ENCODE measurements around the gene MGRN1. TPM values are rescaled to one million over a fixed set of nuclear protein-coding genes. Genes with fewer than 3 reads are reported as not detected.

The MGRN1 gene
- total RNA-seq, 1 experiment from 2014 or later: 22.7 TPM

- BruUV-seq (replicated peaks): no TSS peak
- Histone ChIP-seq H3F3A (ENCODE audit: low read length, unreplicated experiment) (no peaks in the 10 kb centered on the region), H3K4me1 (ENCODE audit: insufficient read depth, low read length) (peaks cover 15% of the 10 kb centered on the region), H4K20me1 (ENCODE audit: low read length) (peaks cover 13% of the 10 kb centered on the region), H3K9me3 (ENCODE audit: low read length) (no peaks in the 10 kb centered on the region), H3K9ac (ENCODE audit: low read length) (no peak overlapping the region), H3K4me3 (ENCODE audit: low read length) (no peak overlapping the region), H3K27me3 (ENCODE audit: low read length) (no peaks in the 10 kb centered on the region), H3K4me2 (ENCODE audit: low read length) (no peak overlapping the region), H3K9me2 (replicated peaks; ENCODE audit: low read length) (no peaks in the 10 kb centered on the region), H2AFZ (ENCODE audit: low read length) (no peak overlapping the region), H3K36me3 (ENCODE audit: low read depth, low read length) (no peaks in the 10 kb centered on the region; the same call in 1 of the 2 replicates), H3K79me2 (ENCODE audit: low read length) (peaks cover 40% of the 10 kb centered on the region), H3K27ac (ENCODE audit: low read length) (no peak overlapping the region)
- POLR2A ChIA-PET (ENCODE audit: unreplicated experiment): interaction anchor here (0.6 kb wide), 1 partner anchor 15 kb away, joined by 4 read pairs; no protein-coding TSS in a partner anchor
- ATAC-seq: no peak
- TF ChIP-seq CTCF (conservative IDR thresholded peaks at IDR 0.05; ENCODE audit: low read depth, low read length) (no peak), EZH2 (IDR thresholded peaks at IDR 0.05; ENCODE audit: low read length, unreplicated experiment) (no peak), EZH2phosphoT487 (IDR thresholded peaks at IDR 0.05; ENCODE audit: borderline replicate concordance, low read length) (no peak)
- CTCF ChIA-PET: no interaction called here
- no peak for DNase-seq
- intact Hi-C loops (cut with micrococcal nuclease): no loop called here
Measured at GRCh38 chr16:4609200-4610010, 15.2 kb upstream of the MGRN1 start.

GRCh38 chr16:4610011-4611005 lies 14.3 kb upstream of the MGRN1 start:
- Histone ChIP-seq H3K9me2 (replicated peaks; ENCODE audit: low read length) (no peaks in the 10 kb centered on the region), H2AFZ (ENCODE audit: low read length) (no peak overlapping the region), H4K20me1 (ENCODE audit: low read length) (peaks cover 13% of the 10 kb centered on the region), H3K4me2 (ENCODE audit: low read length) (no peak overlapping the region), H3K36me3 (ENCODE audit: low read depth, low read length) (no peaks in the 10 kb centered on the region; the same call in 1 of the 2 replicates), H3K4me1 (ENCODE audit: insufficient read depth, low read length) (peaks cover 15% of the 10 kb centered on the region), H3K27ac (ENCODE audit: low read length) (no peak overlapping the region), H3K4me3 (ENCODE audit: low read length) (no peak overlapping the region), H3F3A (ENCODE audit: low read length, unreplicated experiment) (no peaks in the 10 kb centered on the region), H3K9me3 (ENCODE audit: low read length) (no peaks in the 10 kb centered on the region), H3K27me3 (ENCODE audit: low read length) (no peaks in the 10 kb centered on the region), H3K79me2 (ENCODE audit: low read length) (peaks cover 43% of the 10 kb centered on the region), H3K9ac (ENCODE audit: low read length) (no peak overlapping the region)
- ATAC-seq (no peak), DNase-seq (no peak)
- no TSS peak for BruUV-seq (replicated peaks)
- POLR2A ChIA-PET (ENCODE audit: unreplicated experiment): no interaction called here
- CTCF ChIA-PET: no interaction called here
- intact Hi-C loops (cut with micrococcal nuclease): no loop called here
- TF ChIP-seq EZH2phosphoT487 (IDR thresholded peaks at IDR 0.05; ENCODE audit: borderline replicate concordance, low read length): no peak
- no peak for TF ChIP-seq CTCF (conservative IDR thresholded peaks at IDR 0.05; ENCODE audit: low read depth, low read length)
- TF ChIP-seq EZH2 (IDR thresholded peaks at IDR 0.05; ENCODE audit: low read length, unreplicated experiment): no peak
